Panc1 (cell line): Measurements from ENCODE around the gene AANAT.

Experiments
- CTCF ChIP-seq: fragments of 450-650 bp; IDR thresholded peaks from 2 replicates; pipeline ENCODE4 v1.5.1; 2017; ENCODE audit warnings: mild to moderate bottlenecking
- POLR2AphosphoS5 ChIP-seq: IDR thresholded peaks from 2 replicates; pipeline ENCODE4 v1.6.1; 2012; ENCODE audit warnings: mild to moderate bottlenecking, low read depth, low read length, moderate library complexity
- REST ChIP-seq, 2 experiments: IDR thresholded peaks; 2 replicates each; pipeline ENCODE4 v1.6.1; 2011 to 2012; ENCODE audit warnings: low read depth in 2 of 2, control low read depth in 1 of 2, low read length in 1 of 2, mild to moderate bottlenecking in 1 of 2, moderate library complexity in 1 of 2; ENCODE audit not compliant: insufficient read depth in 1 of 2
- SIN3A ChIP-seq: IDR thresholded peaks from 2 replicates; pipeline ENCODE4 v1.6.1; 2012; ENCODE audit warnings: low read depth, mild to moderate bottlenecking, low read length, moderate library complexity, borderline replicate concordance; ENCODE audit not compliant: insufficient read depth
- TCF7L2 ChIP-seq: IDR thresholded peaks from 2 replicates; pipeline ENCODE4 v1.6.1; 2011; ENCODE audit warnings: mild to moderate bottlenecking, low read depth, low read length, inconsistent platforms

- TF ChIP-seq CTCF (no peak), POLR2AphosphoS5 (no peak), SIN3A (no peak), REST (IDR thresholded peaks at IDR 0.05; ENCODE audit: insufficient read depth in 1 of 2, low read depth in 2 of 2, low read length in 1 of 2) (no peak), TCF7L2 (no peak)
Observed at GRCh38 chr17:76467366-76467765, at the start of gene AANAT.
